Astrocyte of the spinal cord (primary cell): Measurements from ENCODE around the gene CRACDL.

Experiments
- DNase-seq: peaks from one replicate; pipeline ENCODE4 v3.0.0; 2011; ENCODE audit warnings: low read depth, low spot score
- H3K4me3 ChIP-seq: 2 replicates; pipeline ENCODE4 v1.5.1; 2011; ENCODE audit warnings: low read depth, mild to moderate bottlenecking, low read length, moderate library complexity
- in situ Hi-C: cut with HindIII; loops from 2 replicates; pipeline ENCODE4 v1.10.0; 2017; ENCODE audit warnings: low sequenced_read_pairs
- TF ChIP-seq, protein P1 (sequence below): IDR thresholded peaks from 2 replicates; pipeline ENCODE4 v1.5.1; 2012; ENCODE audit warnings: low read depth, mild to moderate bottlenecking, low read length, inconsistent platforms

Gene CRACDL

DNA sequence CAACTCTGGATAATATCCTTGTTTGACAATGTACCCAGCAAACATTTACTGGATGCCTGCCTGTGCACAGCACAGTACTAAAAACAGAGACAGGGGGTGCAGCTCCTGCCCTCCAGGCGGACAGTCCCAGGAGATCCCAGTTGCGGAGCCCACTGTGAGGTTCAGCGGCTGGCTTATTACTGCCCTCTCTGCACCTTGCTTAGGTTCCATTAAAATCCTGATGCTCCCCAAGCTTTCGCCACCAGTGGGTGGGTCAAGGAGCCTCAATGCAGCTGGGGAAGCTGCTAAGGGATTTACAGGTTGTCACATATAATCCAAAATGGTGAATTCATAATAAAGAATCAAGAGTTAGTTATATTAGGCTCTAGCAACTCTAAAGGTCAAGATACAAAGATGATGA lies 38.3 kb downstream of the CRACDL start:
- in situ Hi-C loops, result no loop called here
- TF ChIP-seq, protein P1, sequence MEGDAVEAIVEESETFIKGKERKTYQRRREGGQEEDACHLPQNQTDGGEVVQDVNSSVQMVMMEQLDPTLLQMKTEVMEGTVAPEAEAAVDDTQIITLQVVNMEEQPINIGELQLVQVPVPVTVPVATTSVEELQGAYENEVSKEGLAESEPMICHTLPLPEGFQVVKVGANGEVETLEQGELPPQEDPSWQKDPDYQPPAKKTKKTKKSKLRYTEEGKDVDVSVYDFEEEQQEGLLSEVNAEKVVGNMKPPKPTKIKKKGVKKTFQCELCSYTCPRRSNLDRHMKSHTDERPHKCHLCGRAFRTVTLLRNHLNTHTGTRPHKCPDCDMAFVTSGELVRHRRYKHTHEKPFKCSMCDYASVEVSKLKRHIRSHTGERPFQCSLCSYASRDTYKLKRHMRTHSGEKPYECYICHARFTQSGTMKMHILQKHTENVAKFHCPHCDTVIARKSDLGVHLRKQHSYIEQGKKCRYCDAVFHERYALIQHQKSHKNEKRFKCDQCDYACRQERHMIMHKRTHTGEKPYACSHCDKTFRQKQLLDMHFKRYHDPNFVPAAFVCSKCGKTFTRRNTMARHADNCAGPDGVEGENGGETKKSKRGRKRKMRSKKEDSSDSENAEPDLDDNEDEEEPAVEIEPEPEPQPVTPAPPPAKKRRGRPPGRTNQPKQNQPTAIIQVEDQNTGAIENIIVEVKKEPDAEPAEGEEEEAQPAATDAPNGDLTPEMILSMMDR, result no peak
- no peak for DNase-seq
- no peak overlapping the region for H3K4me3 ChIP-seq

DNA sequence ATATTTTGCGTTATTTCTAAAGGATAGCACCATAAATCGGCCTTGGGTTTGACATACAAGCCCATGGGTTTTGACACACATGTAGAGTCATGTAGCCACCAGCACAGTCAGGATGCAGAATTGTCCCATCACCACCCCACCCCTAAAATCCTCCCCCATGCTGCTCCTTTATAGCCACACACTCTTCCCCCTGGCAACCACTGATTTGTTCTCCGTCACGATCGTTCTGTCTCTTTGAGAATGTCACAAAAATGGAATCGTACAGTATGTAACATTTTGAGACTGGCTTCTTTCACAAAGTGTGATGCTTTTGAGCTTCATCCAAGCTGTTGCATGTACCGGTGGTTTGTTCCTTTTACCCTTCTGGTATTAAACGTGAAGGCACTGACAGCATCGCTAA lies 39.1 kb downstream of the CRACDL start:
- TF ChIP-seq, protein P1, result no peak
- in situ Hi-C loops, result no loop called here
- DNase-seq, result no peak
- H3K4me3 ChIP-seq, result no peak overlapping the region

DNA sequence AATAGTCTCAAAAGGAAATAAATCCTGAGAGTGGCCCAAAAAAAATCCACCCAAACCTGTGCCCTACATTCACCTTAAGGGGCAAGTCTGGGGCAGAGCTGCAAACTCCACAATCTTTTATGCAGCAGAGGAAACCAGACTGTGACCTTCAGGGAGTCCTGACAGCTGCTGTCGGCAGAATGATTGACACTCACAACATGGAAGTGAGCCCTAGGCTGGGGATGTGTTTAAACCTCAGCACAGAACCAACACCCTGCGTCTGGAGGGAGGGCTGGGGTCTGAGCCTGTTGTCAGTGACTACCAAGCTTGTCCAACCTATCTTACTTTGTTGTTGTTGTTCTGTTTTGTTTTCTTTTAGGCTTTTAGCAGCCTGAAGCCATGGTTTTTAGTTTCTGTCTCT lies 39.6 kb downstream of the CRACDL start:
- DNase-seq, result no peak
- in situ Hi-C loops, result no loop called here
- TF ChIP-seq, protein P1, result no peak
- H3K4me3 ChIP-seq, result no peak overlapping the region

DNA sequence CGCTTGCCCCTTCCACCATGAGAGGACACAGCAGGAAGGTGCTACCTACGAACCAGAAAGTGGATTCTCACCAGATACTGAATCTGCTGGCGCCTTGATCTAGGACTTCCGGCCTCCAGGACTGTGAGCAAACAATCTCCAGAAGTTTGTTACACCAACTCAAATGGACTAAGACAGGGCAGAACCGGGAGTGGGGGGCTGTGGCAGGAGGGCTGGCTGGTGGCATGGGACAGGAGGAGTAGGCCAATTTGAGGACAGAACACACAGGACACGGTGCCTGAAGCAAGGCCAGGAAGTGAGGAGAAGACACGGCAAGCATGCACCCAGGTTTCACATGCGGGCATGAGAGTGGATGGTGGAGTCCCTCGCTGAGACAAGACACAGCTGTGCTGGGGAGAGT lies 40.1 kb downstream of the CRACDL start:
- TF ChIP-seq, protein P1, result no peak

DNA sequence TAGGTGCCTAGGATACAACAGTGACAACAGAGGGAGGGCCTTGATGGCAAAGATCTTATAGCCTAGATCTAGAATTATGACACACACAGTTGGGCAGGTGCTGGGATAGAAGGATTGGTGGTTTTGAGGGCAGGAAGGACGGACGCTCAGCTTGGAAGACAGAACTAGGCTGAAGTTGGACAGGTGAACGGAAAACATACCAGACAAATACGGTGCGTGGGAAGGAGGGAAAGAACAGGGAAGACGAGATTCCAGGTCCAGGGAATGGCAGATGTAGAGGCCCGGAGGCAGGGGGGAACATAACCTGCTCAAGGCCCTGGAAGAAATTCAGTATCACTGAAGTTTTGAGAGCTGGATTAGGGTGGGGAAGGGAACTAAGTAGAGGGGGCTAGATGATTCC lies 40.8 kb downstream of the CRACDL start:
- no peak for DNase-seq
- in situ Hi-C loops, result no loop called here
- no peak overlapping the region for H3K4me3 ChIP-seq
- TF ChIP-seq, protein P1, result no peak

More for the DNA sequence above, 40.1 kb downstream of the CRACDL start:
- DNase-seq, result no peak
- H3K4me3 ChIP-seq, result no peak overlapping the region
- in situ Hi-C loops, result no loop called here

DNA sequence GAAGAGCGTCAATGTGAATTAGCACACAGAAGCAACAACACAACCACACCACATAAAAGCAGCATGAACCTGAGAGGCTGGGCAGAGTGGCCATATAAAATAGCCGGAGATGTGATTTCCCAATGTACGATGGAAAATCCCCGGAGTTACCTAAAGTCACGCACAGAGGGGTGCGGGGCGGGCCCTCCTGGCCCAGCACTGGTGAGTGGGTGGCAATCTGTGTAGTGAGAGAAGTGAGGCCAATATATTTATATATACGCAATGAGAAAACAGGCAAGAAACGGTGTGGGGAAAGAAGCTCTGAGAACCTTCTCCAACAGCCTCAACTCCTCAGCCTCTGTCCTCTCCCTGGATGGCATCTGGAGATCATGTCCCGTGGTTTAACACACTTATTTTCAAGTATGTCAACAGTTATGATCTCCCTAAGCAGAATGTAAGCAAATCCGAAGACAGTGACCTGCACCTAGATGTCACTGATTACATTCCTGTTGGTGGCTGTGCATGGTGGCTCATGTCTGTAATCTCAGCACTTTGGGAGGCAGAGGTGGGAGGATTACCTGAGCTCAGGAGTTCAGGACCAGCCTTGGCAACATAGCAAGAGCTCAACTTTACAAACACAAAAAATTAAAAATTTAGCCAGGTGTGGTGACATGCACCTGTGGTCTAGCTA lies 41.6 kb downstream of the CRACDL start:
- TF ChIP-seq, protein P1, result no peak
- in situ Hi-C loops, result no loop called here
- H3K4me3 ChIP-seq, result no peak overlapping the region
- no peak for DNase-seq

GRCh38 chr2:98893911-98894321 lies 42.1 kb downstream of the CRACDL start:
- in situ Hi-C loops, result no loop called here
- TF ChIP-seq, protein P1, result no peak
- no peak overlapping the region for H3K4me3 ChIP-seq
- no peak for DNase-seq
